ENCODE measurements around the gene COQ10A. TPM values are rescaled to one million over a fixed set of nuclear protein-coding genes. Genes with fewer than 3 reads are reported as not detected.

Gene COQ10A
- total RNA-seq, 2 donors from 2014 or later, result 15.9 to 17.6 TPM

GRCh38 chr12:56241424-56242303, 25.1 kb upstream of the COQ10A start:
- 73% methylated on average over 9 of the region's 9 CpGs for WGBS
- TF ChIP-seq POLR2A (IDR thresholded peaks at IDR 0.05) (no peak), POLR2AphosphoS5 (IDR thresholded peaks at IDR 0.05) (no peak), CTCF (IDR thresholded peaks at IDR 0.05) (no peak)
- no peaks in the 10 kb centered on the region for H3K27me3 ChIP-seq (replicated peaks; ENCODE audit: insufficient read depth)
- no peak for DNase-seq (ENCODE audit: low spot score)
- peaks cover 23 to 33% of the 10 kb centered on the region in 2 donors for H3K36me3 ChIP-seq
- H3K4me1 ChIP-seq (replicated peaks), result no peaks in the 10 kb centered on the region
- H3K4me3 ChIP-seq, result no peak overlapping the region
- intact Hi-C loops (cut with DNase I), result no loop called here
- no peaks in the 10 kb centered on the region for H3K9me3 ChIP-seq
- H3K27ac ChIP-seq, result no peak overlapping the region

- TF ChIP-seq POLR2A (IDR thresholded peaks at IDR 0.05) (no peak), CTCF (IDR thresholded peaks at IDR 0.05) (no peak), POLR2AphosphoS5 (IDR thresholded peaks at IDR 0.05) (no peak)
- Histone ChIP-seq H3K4me3 (no peak overlapping the region), H3K27ac (no peak overlapping the region), H3K4me1 (replicated peaks) (no peaks in the 10 kb centered on the region), H3K27me3 (replicated peaks; ENCODE audit: insufficient read depth) (no peaks in the 10 kb centered on the region), H3K36me3 (peaks cover 27 to 38% of the 10 kb centered on the region in 2 donors), H3K9me3 (no peaks in the 10 kb centered on the region)
- DNase-seq (ENCODE audit: low spot score), result no peak
- 87% methylated on average over 13 of the region's 13 CpGs for WGBS
- intact Hi-C loops (cut with DNase I), result no loop called here
Measured at GRCh38 chr12:56242986-56243385, 23.8 kb upstream of the COQ10A start.

- no peak overlapping the region for H3K4me3 ChIP-seq
- H3K4me1 ChIP-seq (replicated peaks), result no peaks in the 10 kb centered on the region
- TF ChIP-seq CTCF (IDR thresholded peaks at IDR 0.05) (no peak), POLR2AphosphoS5 (IDR thresholded peaks at IDR 0.05) (no peak), POLR2A (IDR thresholded peaks at IDR 0.05) (no peak)
- intact Hi-C loops (cut with DNase I), result no loop called here
- no peaks in the 10 kb centered on the region for H3K27me3 ChIP-seq (replicated peaks; ENCODE audit: insufficient read depth)
- 82% methylated on average over 3 of the region's 3 CpGs for WGBS
- H3K36me3 ChIP-seq, result peaks cover 27 to 46% of the 10 kb centered on the region in 2 donors
- H3K9me3 ChIP-seq, result no peaks in the 10 kb centered on the region
- no peak for DNase-seq (ENCODE audit: low spot score)
- no peak overlapping the region for H3K27ac ChIP-seq
Measured at GRCh38 chr12:56243731-56244181, 23.0 kb upstream of the COQ10A start.

- Histone ChIP-seq H3K36me3 (peaks cover 27 to 47% of the 10 kb centered on the region in 2 donors), H3K9me3 (no peaks in the 10 kb centered on the region), H3K4me3 (no peak overlapping the region), H3K4me1 (replicated peaks) (no peaks in the 10 kb centered on the region), H3K27me3 (replicated peaks; ENCODE audit: insufficient read depth) (no peaks in the 10 kb centered on the region), H3K27ac (no peak overlapping the region)
- TF ChIP-seq POLR2A (IDR thresholded peaks at IDR 0.05) (no peak), POLR2AphosphoS5 (IDR thresholded peaks at IDR 0.05) (no peak), CTCF (IDR thresholded peaks at IDR 0.05) (no peak)
- WGBS, result 93% methylated on average over 14 of the region's 14 CpGs
- no peak for DNase-seq (ENCODE audit: low spot score)
- intact Hi-C loops (cut with DNase I), result no loop called here
Measured at GRCh38 chr12:56244494-56244893, 22.2 kb upstream of the COQ10A start.

GRCh38 chr12:56247923-56248322, 18.8 kb upstream of the COQ10A start:
- whole genome bisulfite sequencing, result 93% methylated on average over 16 of the region's 16 CpGs

More at GRCh38 chr12:56247923-56248322, 18.8 kb upstream of the COQ10A start:
- DNase-seq (ENCODE audit: low spot score), result no peak
- TF ChIP-seq POLR2AphosphoS5 (IDR thresholded peaks at IDR 0.05) (no peak), POLR2A (IDR thresholded peaks at IDR 0.05) (no peak), CTCF (IDR thresholded peaks at IDR 0.05) (no peak)
- Histone ChIP-seq H3K9me3 (no peaks in the 10 kb centered on the region), H3K27ac (no peak overlapping the region), H3K27me3 (replicated peaks; ENCODE audit: insufficient read depth) (no peaks in the 10 kb centered on the region), H3K36me3 (peaks cover 30 to 52% of the 10 kb centered on the region in 2 donors), H3K4me1 (replicated peaks) (no peaks in the 10 kb centered on the region), H3K4me3 (no peak overlapping the region)
- intact Hi-C loops (cut with DNase I), result no loop called here
